ENCODE data around the gene CES3.

- TF ChIP-seq KDM1A (IDR thresholded peaks at IDR 0.05; ENCODE audit: low read depth) (0 out of 2 replicates have a peak, but pooled peaks have one; percentile 49), NPAS2 (CRISPR knock-in tag; IDR thresholded peaks at IDR 0.05; ENCODE audit: borderline replicate concordance) (no peak), EP300 (IDR thresholded peaks at IDR 0.05) (no peak), REST (IDR thresholded peaks at IDR 0.05) (no peak), POLR2A (IDR thresholded peaks at IDR 0.05; ENCODE audit: low read length) (no peak)
Observed at GRCh38 chr16:66933776-66934137, 27.3 kb upstream of the CES3 start.
